CD4-positive, alpha-beta T cell treated with Interleukin-6 for 4 hours (primary cell): ENCODE measurements around the gene TMC3.

Experiments used
- DNase-seq: peaks from one replicate; pipeline ENCODE4 v3.0.0-alpha.2; 2020; ENCODE audit warnings: mixed read lengths

Gene TMC3

DNA sequence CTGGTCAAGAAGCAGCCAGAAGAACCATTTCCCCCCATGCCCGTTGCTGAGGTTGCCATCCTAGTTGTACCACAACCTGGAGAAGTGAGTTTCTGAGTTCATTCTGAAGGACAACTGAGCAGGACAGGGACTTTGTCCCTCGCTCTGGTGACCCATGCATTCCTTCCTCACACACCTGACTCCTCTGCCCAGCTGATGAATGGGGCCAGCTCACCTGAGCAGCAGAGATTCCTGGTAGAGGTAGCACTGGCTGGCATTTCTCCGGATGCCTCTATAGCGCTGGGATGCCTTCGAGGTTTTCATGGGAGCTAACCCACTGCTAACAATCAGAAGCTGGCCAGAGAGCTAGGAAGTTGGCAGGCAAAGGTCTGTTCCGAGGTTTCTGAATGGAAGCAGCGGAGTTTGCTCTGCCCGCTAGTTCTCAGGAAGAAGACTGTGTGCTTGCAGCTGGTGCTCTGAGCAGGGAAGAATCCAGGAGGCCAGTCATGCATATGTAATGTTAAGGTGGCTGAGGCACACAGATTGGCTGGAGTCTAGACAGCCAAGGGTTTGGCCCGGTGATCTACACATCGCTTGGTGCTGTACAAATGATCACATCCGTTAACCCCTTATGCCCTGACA, at the start of gene TMC3:
Gene TMC3 (minus strand): TSS at position 439 of the 621 bp plus-strand sequence. CDS start 136 bp downstream, at position 303.
- DNase-seq, result no peak

- DNase-seq, result no peak
These were observed 47.4 kb upstream of the TMC3 start for GRCh38 chr15:81421461-81421860.

DNA sequence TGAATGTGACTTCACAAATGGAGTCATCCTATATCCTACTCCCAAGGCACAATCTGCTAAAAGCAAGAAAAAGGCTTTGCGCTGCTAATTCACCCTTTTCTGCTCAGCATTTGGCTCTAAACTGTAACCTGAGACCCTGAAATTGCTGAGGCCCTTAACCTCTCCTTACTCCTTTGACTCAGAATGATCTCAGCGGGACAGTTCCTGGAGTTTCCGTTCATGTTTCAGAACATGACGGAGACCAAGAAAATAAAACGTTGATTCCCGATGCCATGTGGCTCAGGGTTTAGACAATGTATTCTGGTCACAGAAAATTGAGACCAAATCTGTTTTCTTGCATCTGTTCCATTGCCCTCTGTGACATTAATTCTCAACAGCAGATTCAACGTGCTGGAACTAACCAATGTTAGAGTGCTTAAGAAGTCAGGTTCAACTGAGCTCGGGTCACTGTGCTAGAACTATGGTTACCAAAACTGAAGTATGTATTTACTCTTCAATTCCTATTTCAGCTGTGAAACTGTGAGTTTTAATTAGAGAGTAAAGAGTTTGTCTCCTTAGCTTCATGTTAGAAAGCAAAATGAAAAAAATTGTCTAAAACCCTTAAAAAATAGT, 45.4 kb upstream of the TMC3 start:
- DNase-seq, result no peak

DNA sequence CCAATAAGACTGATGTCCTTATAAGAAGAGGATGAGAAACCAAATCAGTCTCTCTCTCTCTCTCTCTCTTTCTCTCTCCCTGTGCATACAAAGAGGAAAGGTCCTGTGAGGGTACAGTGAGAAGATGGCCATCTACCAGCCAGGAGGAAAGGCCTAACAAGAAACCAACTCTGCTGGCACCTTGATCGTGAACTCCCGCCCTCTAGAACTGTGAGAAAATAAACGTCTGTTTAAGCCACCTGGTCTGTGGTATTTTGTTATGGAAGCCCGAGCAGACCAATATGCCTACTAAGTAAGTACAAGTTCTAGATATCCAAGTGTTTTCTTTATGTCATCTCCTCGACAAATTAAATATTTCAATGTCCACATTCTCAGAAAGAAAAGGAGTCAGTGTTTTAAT, 44.9 kb upstream of the TMC3 start:
- DNase-seq, result no peak

- DNase-seq, result no peak
These were observed 44.4 kb upstream of the TMC3 start for GRCh38 chr15:81418444-81418843.

- DNase-seq, result peak; percentile 7
These were observed 40.4 kb upstream of the TMC3 start for GRCh38 chr15:81414274-81414968.

DNA sequence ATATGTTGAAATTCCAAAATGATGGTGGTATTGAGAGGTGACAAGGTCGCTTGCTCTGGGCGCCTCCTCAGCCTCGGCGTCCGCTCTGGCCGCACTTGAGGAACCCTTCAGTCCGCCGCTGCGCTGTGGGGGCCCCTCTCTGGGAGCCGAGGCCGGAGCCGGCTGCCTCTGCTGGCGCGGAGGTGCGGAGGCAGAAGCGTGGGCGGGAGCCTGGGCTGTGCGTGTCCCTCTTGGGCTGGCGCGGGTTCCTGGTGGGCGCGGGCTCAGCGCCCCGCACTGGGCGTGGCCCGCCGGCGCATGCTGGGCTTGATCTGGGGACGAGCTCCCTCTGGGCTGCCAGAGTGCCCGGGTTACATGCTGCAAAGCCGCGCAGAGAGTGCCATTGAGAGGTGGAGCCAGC, 39.8 kb upstream of the TMC3 start:
- DNase-seq, result no peak

DNA sequence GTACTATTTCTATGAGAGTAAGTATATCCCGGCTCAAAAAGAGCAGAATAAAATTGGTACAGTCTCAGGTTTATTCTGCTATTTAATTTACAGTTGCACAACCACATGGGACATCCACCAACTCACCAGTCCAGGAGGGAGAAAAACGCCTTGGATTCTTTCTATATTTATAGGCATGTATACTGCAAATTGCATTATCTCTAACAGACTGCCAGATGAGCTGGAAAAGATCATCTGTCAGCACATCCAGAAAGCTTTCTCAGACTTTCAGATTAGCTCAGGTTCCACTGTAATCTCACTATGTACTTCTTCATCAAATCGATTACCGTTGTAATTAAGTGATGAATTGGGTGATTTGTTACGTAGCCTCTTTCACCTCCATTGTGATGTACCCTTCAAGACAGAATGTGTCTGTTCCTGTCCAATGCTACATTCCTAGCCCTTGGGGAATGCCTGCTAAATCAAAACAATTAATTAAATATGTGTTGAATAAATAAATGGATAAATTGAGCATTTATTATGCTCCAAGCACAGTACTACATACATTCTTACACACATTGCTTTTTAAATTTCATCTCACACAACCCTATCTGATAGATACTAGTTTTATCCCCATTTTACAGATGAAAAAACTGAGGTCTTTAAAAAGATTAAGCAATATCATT, 38.1 kb upstream of the TMC3 start:
- DNase-seq, result no peak

GRCh38 chr15:81411051-81411450, 37.0 kb upstream of the TMC3 start:
- no peak for DNase-seq

- peak; percentile 23 for DNase-seq
These were observed 36.3 kb upstream of the TMC3 start for GRCh38 chr15:81410318-81410753.

DNA sequence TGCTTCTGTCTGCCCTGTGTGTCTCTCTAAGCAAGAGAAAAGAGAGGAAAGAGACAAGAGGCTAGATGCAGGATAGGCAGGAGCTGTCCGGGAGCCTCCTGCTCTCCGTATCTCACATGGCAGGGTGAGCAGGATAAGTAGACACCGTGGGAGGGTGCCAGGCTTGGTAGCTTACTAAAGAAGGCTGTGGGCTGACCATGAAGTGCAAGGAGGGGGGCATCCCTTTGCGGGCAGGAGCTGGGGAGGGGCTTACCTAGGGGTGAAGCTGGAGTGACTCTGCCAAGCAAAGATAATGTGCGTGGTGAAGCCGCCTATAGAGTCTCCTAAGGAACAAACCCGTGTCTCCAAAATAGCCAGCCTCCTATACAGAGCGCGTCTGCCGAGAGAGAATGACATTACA, 33.7 kb upstream of the TMC3 start:
- DNase-seq, result no peak

DNA sequence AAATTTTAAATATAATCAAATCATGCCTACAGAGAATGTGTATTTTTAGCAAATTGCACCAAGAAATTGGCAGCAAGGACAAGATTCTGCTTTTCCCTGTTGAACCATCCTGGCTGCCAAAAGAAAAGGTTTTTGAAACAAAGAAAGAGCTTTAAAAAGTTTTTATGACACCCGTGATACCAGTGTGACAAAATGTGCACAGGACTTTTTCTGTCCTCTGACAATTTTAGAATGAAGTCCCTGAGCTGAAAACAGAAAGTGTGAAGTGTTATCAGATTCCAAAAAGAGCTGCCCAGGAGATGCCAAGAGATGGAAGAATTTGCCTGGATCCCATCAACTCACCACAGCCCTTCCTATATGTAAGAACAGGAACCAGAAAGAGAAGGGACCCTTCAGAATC, 33.2 kb upstream of the TMC3 start:
- DNase-seq, result no peak

DNA sequence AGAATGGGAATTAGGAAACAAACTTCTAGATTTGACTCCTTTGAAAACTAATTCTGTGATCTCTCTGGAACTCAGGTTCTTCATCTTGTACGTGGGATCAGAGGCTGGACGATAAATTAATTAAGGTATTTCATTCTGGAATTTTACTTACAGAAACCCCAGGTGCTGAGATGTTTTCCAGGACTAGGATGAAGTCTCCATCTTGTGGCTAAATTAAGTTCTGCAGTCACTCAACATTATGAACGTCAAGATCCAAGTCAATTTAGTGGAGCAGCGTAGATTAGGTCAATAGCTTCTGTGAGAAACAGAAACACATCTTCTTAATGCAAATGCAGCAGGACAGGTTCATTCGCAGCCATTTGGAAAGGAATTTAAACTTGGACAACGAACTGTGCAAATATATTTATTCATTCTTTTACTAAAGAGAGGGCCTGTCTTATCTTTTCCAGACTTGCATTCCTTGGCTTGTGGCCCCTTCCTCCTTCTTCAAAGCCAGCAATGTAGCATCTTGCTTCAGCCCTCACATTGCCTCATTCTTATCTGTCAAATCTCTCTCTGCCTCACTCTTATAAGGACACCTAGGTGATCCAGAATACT, 26.7 kb upstream of the TMC3 start:
- no peak for DNase-seq

DNA sequence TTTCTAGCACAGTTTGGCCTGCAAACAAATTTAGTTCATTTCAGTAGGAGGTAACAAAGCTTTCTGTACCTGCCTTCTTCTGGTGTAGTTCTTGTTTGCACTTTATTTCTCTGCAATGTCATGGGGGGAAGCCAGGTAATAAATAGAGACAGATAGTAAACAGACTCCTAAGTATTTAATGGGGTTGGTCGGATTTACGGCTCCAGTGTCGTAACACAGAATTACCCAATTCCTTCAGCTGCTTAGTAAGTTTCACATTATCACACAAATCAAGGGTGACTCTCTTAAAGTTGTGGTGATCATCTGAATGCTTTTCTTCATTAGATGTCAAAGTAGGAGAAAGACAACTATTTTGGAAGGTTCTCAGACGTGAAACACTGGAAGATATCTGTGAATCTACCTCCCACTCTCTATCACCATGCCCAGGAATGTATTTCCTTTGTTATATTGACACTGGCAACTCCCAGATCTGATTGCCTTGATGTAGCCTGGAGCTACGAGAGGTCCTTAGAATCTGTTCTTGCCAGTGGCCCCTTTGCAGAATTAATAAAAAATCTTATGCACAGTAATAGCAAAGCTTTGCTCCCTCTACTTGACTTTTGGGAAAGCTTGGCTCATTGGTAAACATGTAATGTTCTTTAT, 25.0 kb upstream of the TMC3 start:
- no peak for DNase-seq

GRCh38 chr15:81398456-81398855, 24.4 kb upstream of the TMC3 start:
- no peak for DNase-seq

GRCh38 chr15:81394603-81395002, 20.6 kb upstream of the TMC3 start:
- DNase-seq, result no peak

GRCh38 chr15:81391657-81392056, 17.6 kb upstream of the TMC3 start:
- DNase-seq, result no peak

GRCh38 chr15:81388436-81388770, 14.4 kb upstream of the TMC3 start:
- no peak for DNase-seq

DNA sequence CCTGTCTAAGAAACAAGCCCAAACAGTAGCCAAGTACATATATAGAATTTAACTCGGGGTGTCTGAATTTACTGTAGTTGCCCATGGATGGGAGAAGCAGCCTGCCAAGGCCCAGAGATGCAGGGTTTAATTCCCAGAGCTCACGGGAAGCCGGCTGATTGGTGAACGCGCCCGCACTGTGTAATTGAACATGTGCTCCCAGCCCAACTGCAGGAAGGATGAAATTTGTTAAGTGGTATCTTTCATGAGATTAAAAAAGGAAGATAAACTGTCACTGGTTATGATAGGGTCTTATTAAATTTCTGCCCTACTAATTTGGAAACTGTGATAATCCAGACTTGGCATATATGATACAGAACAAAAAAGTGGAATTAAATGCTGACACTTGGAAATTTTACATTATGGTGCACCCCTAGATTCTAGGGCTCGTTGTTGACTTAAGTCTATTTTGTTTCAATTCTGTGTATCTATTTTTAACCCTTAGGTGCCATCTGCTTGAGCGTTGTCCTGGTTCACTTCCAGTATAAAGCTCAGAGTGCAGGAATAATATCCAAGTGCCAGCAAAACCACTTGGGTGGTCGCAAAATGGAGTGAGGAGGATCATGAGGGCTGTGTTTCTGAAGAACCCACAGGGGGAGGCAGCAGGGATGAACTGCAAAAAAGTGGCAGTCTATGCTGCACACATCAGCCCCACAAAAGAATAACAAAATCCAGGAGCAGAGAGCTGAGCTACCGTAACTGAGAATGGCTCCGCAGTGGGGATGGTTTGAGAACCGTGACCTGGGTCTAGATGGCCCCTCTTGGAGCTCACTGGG, 13.8 kb upstream of the TMC3 start:
- DNase-seq, result no peak

GRCh38 chr15:81386947-81387346, 12.9 kb upstream of the TMC3 start:
- no peak for DNase-seq

GRCh38 chr15:81385721-81386076, 11.7 kb upstream of the TMC3 start:
- DNase-seq, result no peak
